Measurements from ENCODE around the gene ZFP36L1.

GRCh38 chr14:68775614-68776126 is 17.2 kb downstream of the ZFP36L1 start:
- TF ChIP-seq EP300 (IDR thresholded peaks at IDR 0.05; ENCODE audit: borderline replicate concordance) (no peak), RAD21 (IDR thresholded peaks at IDR 0.05; ENCODE audit: low read depth) (no peak), YY1 (IDR thresholded peaks at IDR 0.05; ENCODE audit: low read depth) (no peak), MAX (IDR thresholded peaks at IDR 0.05) (no peak), FOXM1 (IDR thresholded peaks at IDR 0.05; ENCODE audit: borderline replicate concordance, low read depth) (no peak), EGR1 (IDR thresholded peaks at IDR 0.05) (no peak), CREB1 (IDR thresholded peaks at IDR 0.05; ENCODE audit: low read depth) (no peak), REST (IDR thresholded peaks at IDR 0.05; ENCODE audit: low read depth) (no peak)

Data from Ishikawa (cell line).